Chondrocyte (in vitro differentiated cells): ENCODE results near the gene DGKI. TPM values are rescaled to one million over a fixed set of nuclear protein-coding genes. Genes with fewer than 3 reads are reported as not detected.

Experiments
- DNase-seq: peaks from one replicate; pipeline ENCODE4 v3.0.0; 2021; ENCODE audit warnings: mixed read lengths, low spot score
- H3K27ac Mint-ChIP-seq: one replicate; pipeline ENCODE4 v1.8.0; 2021; ENCODE audit warnings: mild to moderate bottlenecking, moderate library complexity, mixed read lengths; ENCODE audit not compliant: unreplicated experiment
- H3K27me3 Mint-ChIP-seq: 2 replicates; pipeline ENCODE4 v1.8.0; 2021; ENCODE audit warnings: low read depth, mixed read lengths
- H3K36me3 Mint-ChIP-seq: 2 replicates; pipeline ENCODE4 v1.8.0; 2021; ENCODE audit warnings: low read depth, mixed read lengths
- H3K4me1 Mint-ChIP-seq: 2 replicates; pipeline ENCODE4 v1.8.0; 2021; ENCODE audit warnings: low read depth, mild to moderate bottlenecking, mixed read lengths
- H3K4me3 Mint-ChIP-seq: one replicate; pipeline ENCODE4 v1.8.0; 2021; ENCODE audit warnings: mild to moderate bottlenecking, moderate library complexity, mixed read lengths; ENCODE audit not compliant: unreplicated experiment
- H3K9me3 Mint-ChIP-seq: 2 replicates; pipeline ENCODE4 v1.8.0; 2021; ENCODE audit warnings: low read depth, mixed read lengths
- CTCF ChIP-seq: fragments of 200-600 bp; sonication (generic); IDR thresholded peaks from 2 replicates; pipeline ENCODE4 v1.5.0; 2021; ENCODE audit warnings: antibody characterized with exemption, mild to moderate bottlenecking, moderate library complexity
- total RNA-seq: library from RNA; stranded (reverse); gene quantifications from 3 replicates; pipeline ENCODE4 v1.2.1, GENCODE V29; 2021

DGKI gene
- total RNA-seq, 1 donor from 2014 or later: 15.3 TPM

GRCh38 chr7:137661634-137662033, 185.1 kb downstream of the DGKI start:
- Mint-ChIP-seq H3K36me3 (peaks cover 16% of the 10 kb centered on the region), H3K9me3 (no peaks in the 10 kb centered on the region), H3K4me1 (peaks cover 21% of the 10 kb centered on the region), H3K27me3 (no peaks in the 10 kb centered on the region), H3K27ac (no peak overlapping the region), H3K4me3 (no peak overlapping the region)
- no peak for DNase-seq
- no peak for TF ChIP-seq CTCF

- no peaks in the 10 kb centered on the region for H3K27me3 Mint-ChIP-seq
- peaks cover 23% of the 10 kb centered on the region for H3K4me1 Mint-ChIP-seq
- no peak overlapping the region for H3K4me3 Mint-ChIP-seq
- TF ChIP-seq CTCF: no peak
- H3K9me3 Mint-ChIP-seq: no peaks in the 10 kb centered on the region
- no peak overlapping the region for H3K27ac Mint-ChIP-seq
- no peak for DNase-seq
- H3K36me3 Mint-ChIP-seq: peaks cover 12% of the 10 kb centered on the region
These were observed 188.4 kb downstream of the DGKI start for GRCh38 chr7:137658190-137658900.

GRCh38 chr7:137657476-137658189, 189.1 kb downstream of the DGKI start:
- DNase-seq: no peak
- Mint-ChIP-seq H3K27ac (no peak overlapping the region), H3K27me3 (no peaks in the 10 kb centered on the region), H3K4me1 (peaks cover 23% of the 10 kb centered on the region), H3K4me3 (no peak overlapping the region), H3K36me3 (peaks cover 8% of the 10 kb centered on the region), H3K9me3 (no peaks in the 10 kb centered on the region)
- no peak for TF ChIP-seq CTCF

- TF ChIP-seq CTCF: no peak
- no peak overlapping the region for H3K4me3 Mint-ChIP-seq
- no peak for DNase-seq
- peaks cover 6% of the 10 kb centered on the region for H3K36me3 Mint-ChIP-seq
- H3K9me3 Mint-ChIP-seq: no peaks in the 10 kb centered on the region
- peaks cover 23% of the 10 kb centered on the region for H3K4me1 Mint-ChIP-seq
- H3K27ac Mint-ChIP-seq: no peak overlapping the region
- H3K27me3 Mint-ChIP-seq: no peaks in the 10 kb centered on the region
These were observed 189.9 kb downstream of the DGKI start for GRCh38 chr7:137656850-137657232.

- H3K36me3 Mint-ChIP-seq: peaks cover 6% of the 10 kb centered on the region
- H3K27me3 Mint-ChIP-seq: no peaks in the 10 kb centered on the region
- H3K27ac Mint-ChIP-seq: peak overlapping the region; percentile 79
- H3K4me1 Mint-ChIP-seq: peaks cover 23% of the 10 kb centered on the region
- no peaks in the 10 kb centered on the region for H3K9me3 Mint-ChIP-seq
- TF ChIP-seq CTCF: peak; percentile 96
- no peak overlapping the region for H3K4me3 Mint-ChIP-seq
- no peak for DNase-seq
These were observed 190.4 kb downstream of the DGKI start for GRCh38 chr7:137656227-137656849.
